C4-2B (cell line): ENCODE data around the gene BRICD5.

Experiments used
- CTCF ChIP-seq: fragments of 450-650 bp; conservative IDR thresholded peaks from 2 replicates; pipeline ENCODE4 v1.5.1; 2017; ENCODE audit warnings: mild to moderate bottlenecking
- ZFX ChIP-seq: fragments of 450-650 bp; IDR thresholded peaks from 2 replicates; pipeline ENCODE4 v1.6.1; 2017

GRCh38 chr16:2177101-2177500 is 33.6 kb downstream of the BRICD5 start:
- TF ChIP-seq CTCF (no peak), ZFX (no peak)
